ENCODE results near the gene ELAVL1. TPM values are rescaled to one million over a fixed set of nuclear protein-coding genes. Genes with fewer than 3 reads are reported as not detected.

Gene ELAVL1
- total and polyA plus RNA-seq, 9 of the 15 experiments (the other 6 are each of a cell fraction or from before 2014, with no cell fraction given) = 4.3 to 172 (median 69.2) TPM

GRCh38 chr19:8017808-8018207 is 12.4 kb upstream of the ELAVL1 start (continued):
- peak; percentile 57; the same call in 1 of the 2 replicates for TF ChIP-seq ZBTB40 (IDR thresholded peaks at IDR 0.05)
- peak; percentile 45; the same call in 1 of the 2 replicates for TF ChIP-seq ZBTB40 (CRISPR knock-in tag; IDR thresholded peaks at IDR 0.05)
- peak; percentile 88 for TF ChIP-seq ARID2 (IDR thresholded peaks at IDR 0.05)
- TF ChIP-seq STAT5B (CRISPR knock-in tag; IDR thresholded peaks at IDR 0.05) = no peak
- TF ChIP-seq E2F6 (IDR thresholded peaks at IDR 0.05; ENCODE audit: borderline replicate concordance in 1 of 2, extremely low read depth in 1 of 2, insufficient read depth in 1 of 2, insufficient read length in 1 of 2, low read depth in 1 of 2, low read length in 1 of 2, poor library complexity in 1 of 2, severe bottlenecking in 1 of 2) = peak in 1 of 2 experiments; percentile 17
- no peak for TF ChIP-seq SRSF3 (IDR thresholded peaks at IDR 0.05; ENCODE audit: insufficient read depth, low read length)
- 0 out of 2 replicates have a peak, but pooled peaks have one; percentile 22 for TF ChIP-seq JUND (IDR thresholded peaks at IDR 0.05; ENCODE audit: borderline replicate concordance, low read depth, low read length)
- no peak; the same call in 2 of the 3 replicates for TF ChIP-seq JUND (tag; IDR thresholded peaks at IDR 0.05; ENCODE audit: borderline replicate concordance, low read depth, low read length)
- 0 out of 4 replicates have a peak, but pooled peaks of 1 of the 2 experiments have one; percentile 36 for TF ChIP-seq RCOR1 (IDR thresholded peaks at IDR 0.05; ENCODE audit: borderline replicate concordance in 1 of 2, low read depth in 2 of 2, low read length in 2 of 2)
- TF ChIP-seq, protein P1, sequence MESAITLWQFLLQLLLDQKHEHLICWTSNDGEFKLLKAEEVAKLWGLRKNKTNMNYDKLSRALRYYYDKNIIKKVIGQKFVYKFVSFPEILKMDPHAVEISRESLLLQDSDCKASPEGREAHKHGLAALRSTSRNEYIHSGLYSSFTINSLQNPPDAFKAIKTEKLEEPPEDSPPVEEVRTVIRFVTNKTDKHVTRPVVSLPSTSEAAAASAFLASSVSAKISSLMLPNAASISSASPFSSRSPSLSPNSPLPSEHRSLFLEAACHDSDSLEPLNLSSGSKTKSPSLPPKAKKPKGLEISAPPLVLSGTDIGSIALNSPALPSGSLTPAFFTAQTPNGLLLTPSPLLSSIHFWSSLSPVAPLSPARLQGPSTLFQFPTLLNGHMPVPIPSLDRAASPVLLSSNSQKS (CRISPR knock-in tag; IDR thresholded peaks at IDR 0.05) = no peak
- peak; percentile 74 to 97 for TF ChIP-seq RAD21 (CRISPR knock-in tag; conservative IDR thresholded peaks at IDR 0.05 in 1 of 2, IDR thresholded peaks at IDR 0.05 in 1 of 2)
- TF ChIP-seq CREM (IDR thresholded peaks at IDR 0.05; ENCODE audit: low read depth) = peak; percentile 67; the same call in 1 of the 2 replicates
- peak; percentile 62; the same call in 1 of the 2 replicates for TF ChIP-seq STAG1 (CRISPR knock-in tag; IDR thresholded peaks at IDR 0.05; ENCODE audit: borderline replicate concordance)
- TF ChIP-seq KLF10 (CRISPR knock-in tag; IDR thresholded peaks at IDR 0.05) = no peak
- peak; percentile 51 for TF ChIP-seq MYC (IDR thresholded peaks at IDR 0.05; ENCODE audit: low read depth, low read length)
- no peak for TF ChIP-seq MYC (CRISPR knock-in tag; IDR thresholded peaks at IDR 0.05; ENCODE audit: borderline replicate concordance, low read depth)
- TF ChIP-seq SMC3 (conservative IDR thresholded peaks at IDR 0.05; ENCODE audit: insufficient read depth, low read depth, low read length) = peak; percentile 97
